Mesothelial cell of epicardium (in vitro differentiated cells): ENCODE results near the gene IER5. TPM values are rescaled to one million over a fixed set of nuclear protein-coding genes. Genes with fewer than 3 reads are reported as not detected.

Experiments used
- DNase-seq, 2 experiments: peaks; one replicate each; pipeline ENCODE4 v3.0.0; 2021; ENCODE audit warnings: low spot score in 2 of 2; ENCODE audit not compliant: unreplicated experiment in 2 of 2
- H3K27ac Mint-ChIP-seq: 2 replicates; pipeline ENCODE4 v1.8.0; 2021; ENCODE audit warnings: mixed read lengths
- H3K27me3 Mint-ChIP-seq: 2 replicates; pipeline ENCODE4 v1.8.0; 2021; ENCODE audit warnings: low read depth, mixed read lengths
- H3K36me3 Mint-ChIP-seq: 2 replicates; pipeline ENCODE4 v1.8.0; 2021; ENCODE audit warnings: mixed read lengths
- H3K4me1 Mint-ChIP-seq: 2 replicates; pipeline ENCODE4 v1.8.0; 2021; ENCODE audit warnings: mixed read lengths
- H3K4me3 Mint-ChIP-seq: 2 replicates; pipeline ENCODE4 v1.8.0; 2021; ENCODE audit warnings: mild to moderate bottlenecking, moderate library complexity, mixed read lengths
- H3K9me3 Mint-ChIP-seq: 2 replicates; pipeline ENCODE4 v1.8.0; 2021; ENCODE audit warnings: mixed read lengths
- CTCF ChIP-seq: fragments of 200-600 bp; sonication (generic); IDR thresholded peaks from one replicate; pipeline ENCODE4 v1.5.0; 2021; ENCODE audit warnings: antibody characterized with exemption; ENCODE audit not compliant: unreplicated experiment
- total RNA-seq: library from RNA; stranded (reverse); gene quantifications from 3 replicates; pipeline ENCODE4 v1.2.1, GENCODE V29; 2021

Gene IER5
- total RNA-seq, 1 donor from 2014 or later, result 14.1 TPM

DNA sequence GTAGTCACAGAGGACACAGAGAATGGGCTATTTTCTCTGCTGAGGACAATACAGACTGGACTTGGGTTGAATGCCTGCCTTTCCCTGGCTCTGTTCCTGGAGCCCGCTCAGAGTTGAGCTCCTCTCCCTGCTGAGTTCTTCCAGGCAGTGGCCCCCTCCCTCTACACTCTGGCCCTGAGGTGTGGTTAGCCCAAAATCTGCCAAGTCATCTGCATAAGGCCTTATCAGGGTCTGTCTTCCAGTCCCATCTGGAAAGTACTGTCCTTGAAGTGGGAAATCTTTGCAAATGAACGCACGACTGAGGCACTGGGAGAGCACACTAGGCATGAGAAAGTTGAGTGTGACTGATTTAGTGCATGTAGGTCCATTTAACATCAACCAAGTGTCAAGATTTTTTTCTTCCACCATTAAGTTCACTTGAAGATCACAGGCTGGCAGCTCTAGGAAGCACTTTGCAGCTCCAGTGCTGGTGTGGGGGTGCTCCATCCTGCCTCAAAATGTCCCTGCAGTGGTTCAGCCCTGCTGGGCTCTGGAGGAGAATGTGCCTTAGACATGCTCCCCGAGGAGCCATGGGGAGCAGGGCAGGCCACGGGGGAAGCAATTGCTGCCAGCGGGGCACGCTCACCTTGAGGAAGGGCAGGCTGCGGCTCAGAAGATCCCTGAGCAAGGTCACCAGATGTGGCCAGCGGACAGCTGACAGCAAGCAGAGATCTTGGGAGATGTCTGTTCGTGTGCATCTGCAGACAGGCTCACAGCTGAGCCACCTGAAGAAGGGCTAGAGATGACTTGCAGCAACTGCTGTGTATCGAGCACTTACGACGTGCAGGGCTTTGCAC lies 41.5 kb downstream of the IER5 start:
- no peaks in the 10 kb centered on the region for H3K36me3 Mint-ChIP-seq
- no peak for DNase-seq
- no peak for TF ChIP-seq CTCF
- no peaks in the 10 kb centered on the region for H3K9me3 Mint-ChIP-seq
- no peaks in the 10 kb centered on the region for H3K27me3 Mint-ChIP-seq
- no peak overlapping the region for H3K4me3 Mint-ChIP-seq
- H3K27ac Mint-ChIP-seq, result no peak overlapping the region
- H3K4me1 Mint-ChIP-seq, result peaks cover 23% of the 10 kb centered on the region

GRCh38 chr1:181131255-181131941 lies 42.9 kb downstream of the IER5 start:
- no peak for DNase-seq
- no peak for TF ChIP-seq CTCF
- Mint-ChIP-seq H3K4me3 (no peak overlapping the region), H3K4me1 (peaks cover 31% of the 10 kb centered on the region), H3K36me3 (no peaks in the 10 kb centered on the region), H3K9me3 (no peaks in the 10 kb centered on the region), H3K27me3 (no peaks in the 10 kb centered on the region), H3K27ac (no peak overlapping the region)

DNA sequence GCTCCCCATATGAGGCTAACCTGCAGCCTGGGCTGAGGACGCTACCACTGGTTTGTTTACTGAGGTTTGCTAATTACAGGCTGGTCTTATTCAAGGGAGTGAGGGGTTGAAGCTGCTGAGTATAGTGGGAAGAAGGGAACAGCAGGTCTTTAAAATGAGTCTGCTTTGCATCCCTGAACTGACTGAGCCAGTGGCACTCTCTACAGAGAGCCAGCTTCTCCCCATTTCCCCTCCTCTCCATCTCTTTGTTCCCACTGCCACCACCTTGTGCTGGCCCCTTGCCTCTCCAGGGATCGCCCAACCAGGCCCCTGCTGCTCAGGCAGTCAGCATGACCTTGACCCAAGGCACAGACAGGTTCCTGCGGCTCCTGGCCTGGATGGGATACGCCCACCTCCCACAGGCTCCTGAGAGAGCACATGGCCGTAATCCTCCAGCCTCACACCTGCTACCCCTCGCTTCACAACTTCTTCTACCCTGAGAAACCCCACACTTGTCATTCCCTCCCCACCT lies 45.0 kb downstream of the IER5 start:
- no peak overlapping the region for H3K4me3 Mint-ChIP-seq

DNA sequence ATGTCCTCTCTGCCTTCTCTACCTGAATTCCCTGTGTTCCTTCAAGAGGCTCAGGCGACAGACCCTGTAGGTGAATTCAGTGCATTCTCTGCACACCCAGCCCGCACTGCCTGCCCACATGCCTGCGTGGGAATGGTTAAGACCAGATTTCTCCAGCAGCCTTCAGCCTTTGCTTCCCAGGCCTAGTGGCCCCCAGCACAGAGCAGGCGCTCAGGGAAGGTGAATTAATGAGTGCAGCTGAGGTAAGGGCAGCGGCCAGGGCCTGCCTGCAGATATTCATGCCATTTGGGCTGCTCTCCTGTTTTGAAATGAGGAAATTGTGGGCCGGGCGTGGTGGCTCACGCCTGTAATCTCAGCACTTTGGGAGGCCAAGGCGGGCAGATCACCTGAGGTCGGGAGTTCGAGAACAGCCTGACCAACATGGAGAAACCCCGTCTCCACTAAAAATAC lies 45.5 kb downstream of the IER5 start:
- Mint-ChIP-seq H3K4me3 (no peak overlapping the region), H3K27me3 (no peaks in the 10 kb centered on the region), H3K27ac (no peak overlapping the region), H3K9me3 (no peaks in the 10 kb centered on the region), H3K36me3 (no peaks in the 10 kb centered on the region), H3K4me1 (peaks cover 21% of the 10 kb centered on the region)
- no peak for TF ChIP-seq CTCF
- DNase-seq, result no peak

More for the DNA sequence above, 45.0 kb downstream of the IER5 start:
- no peaks in the 10 kb centered on the region for H3K36me3 Mint-ChIP-seq
- TF ChIP-seq CTCF, result no peak
- H3K9me3 Mint-ChIP-seq, result no peaks in the 10 kb centered on the region
- H3K27me3 Mint-ChIP-seq, result no peaks in the 10 kb centered on the region
- no peak for DNase-seq
- peaks cover 24% of the 10 kb centered on the region for H3K4me1 Mint-ChIP-seq
- H3K27ac Mint-ChIP-seq, result no peak overlapping the region

DNA sequence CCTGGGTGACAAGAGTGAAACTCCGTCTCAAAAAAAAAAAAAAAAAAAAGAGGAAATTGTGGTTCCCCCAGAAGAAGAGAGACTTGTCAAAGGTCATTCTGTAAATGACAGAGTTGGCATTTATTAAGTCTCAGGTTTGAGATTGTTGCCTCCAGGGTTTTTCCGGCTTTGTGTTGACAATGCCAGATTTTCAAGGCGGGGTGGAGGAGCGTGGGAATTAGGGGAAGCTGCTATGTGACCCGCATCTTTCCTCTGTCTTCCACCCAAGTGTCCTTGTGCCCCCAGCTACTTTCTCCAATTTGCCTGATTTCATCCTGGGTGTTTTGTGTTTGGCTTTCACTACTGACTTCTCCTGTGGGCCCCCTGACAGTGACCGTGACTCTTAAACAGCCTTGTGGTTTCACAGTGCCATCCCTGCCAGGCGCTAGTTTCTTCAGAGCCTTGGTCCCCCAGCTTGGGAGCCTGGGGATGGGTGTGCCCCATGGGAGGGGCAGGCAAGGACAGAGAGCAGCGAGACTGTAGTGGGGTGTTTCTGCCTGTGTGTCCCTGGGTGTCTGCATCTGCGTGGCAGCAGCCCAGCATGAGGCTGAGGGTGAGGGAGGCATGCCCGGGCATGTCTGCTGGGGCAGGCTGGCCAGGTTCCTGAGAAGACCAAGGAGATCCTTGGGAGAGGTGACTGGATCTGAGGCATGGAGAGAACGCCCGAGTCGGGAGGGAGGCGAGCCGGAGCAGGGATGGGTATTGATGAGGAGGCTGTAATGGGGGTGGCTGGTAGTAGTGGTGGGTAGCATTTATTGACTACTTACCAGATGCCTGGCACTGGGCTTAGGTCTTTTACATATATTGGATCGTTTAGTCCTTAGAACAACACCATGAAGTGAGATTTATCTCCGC lies 46.3 kb downstream of the IER5 start:
- Mint-ChIP-seq H3K4me1 (peaks cover 19% of the 10 kb centered on the region), H3K27me3 (no peaks in the 10 kb centered on the region), H3K36me3 (no peaks in the 10 kb centered on the region), H3K4me3 (no peak overlapping the region), H3K9me3 (no peaks in the 10 kb centered on the region), H3K27ac (peak overlapping the region; percentile 86)
- no peak for TF ChIP-seq CTCF
- DNase-seq, result no peak
